HG03108 (cell line): ENCODE data around the gene MCF2.
A peak's percentile ranks its signal among the peaks of the same experiment; 100 is the strongest.
"Not testable (repeated sequence)": the region's sequence is repeated elsewhere in the genome, so short reads cannot be mapped to it uniquely, and the experiment has no call there.

Source experiments
- ATAC-seq: cut with Tn5 transposase; IDR thresholded peaks from one replicate; pipeline ENCODE4 v1.9.1; 2021; ENCODE audit warnings: moderate library complexity; ENCODE audit not compliant: unreplicated experiment

Gene MCF2

GRCh38 chrX:139708067-139708466, at the start of gene MCF2:
Gene MCF2 (minus strand): TSS chrX:139708167. CDS start chrX:139651744, 56,423 bp downstream.
- no peak for ATAC-seq

DNA sequence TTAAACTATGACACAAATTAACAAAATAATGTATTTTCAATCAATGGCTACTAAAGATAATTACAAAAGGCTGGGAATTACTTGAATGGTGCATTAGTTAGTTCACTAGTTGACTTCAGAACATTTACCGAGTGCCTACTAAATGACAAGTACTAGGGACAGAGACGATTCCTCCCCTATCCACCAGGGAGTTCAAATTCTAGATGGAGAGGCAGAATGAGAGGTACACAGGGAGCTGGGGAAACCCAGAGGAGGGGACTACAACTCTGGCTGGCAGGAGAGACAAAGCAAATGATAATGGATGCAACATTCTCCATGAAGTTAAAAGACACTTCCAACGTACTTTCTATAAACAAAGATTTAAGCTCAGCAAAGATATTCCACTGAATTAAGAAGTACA, 43.1 kb upstream of the MCF2 start:
- ATAC-seq, result no peak

- no peak for ATAC-seq
Measured at GRCh38 chrX:139750390-139750789, 42.4 kb upstream of the MCF2 start.

- peak; percentile 80 for ATAC-seq
Measured at GRCh38 chrX:139739138-139739537, 31.2 kb upstream of the MCF2 start.

GRCh38 chrX:139738581-139738980, 30.6 kb upstream of the MCF2 start:
- no peak for ATAC-seq

DNA sequence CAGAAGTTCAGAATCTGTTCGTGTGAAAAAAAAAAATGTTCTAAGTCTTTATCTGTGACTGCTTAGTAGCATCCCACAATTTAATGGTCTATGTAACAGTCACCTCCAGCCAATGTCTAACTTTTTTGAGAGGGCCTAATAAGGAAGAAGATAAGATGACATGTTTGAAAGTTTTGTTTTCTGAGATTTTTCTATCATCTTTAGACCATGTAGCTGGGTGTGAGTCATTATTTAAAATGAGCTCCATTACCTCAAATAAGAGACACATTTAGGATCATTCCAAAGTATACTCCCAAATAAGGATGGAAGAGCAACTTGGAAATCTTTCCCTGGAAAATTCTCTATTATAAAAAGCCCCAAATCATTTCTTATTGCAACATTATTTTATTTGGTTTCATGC, 28.2 kb upstream of the MCF2 start:
- ATAC-seq, result no peak

GRCh38 chrX:139734996-139735395, 27.0 kb upstream of the MCF2 start:
- no peak for ATAC-seq

GRCh38 chrX:139725720-139726119, 17.8 kb upstream of the MCF2 start:
- ATAC-seq, result peak; percentile 88

GRCh38 chrX:139724626-139725025, 16.7 kb upstream of the MCF2 start:
- ATAC-seq, result no peak

DNA sequence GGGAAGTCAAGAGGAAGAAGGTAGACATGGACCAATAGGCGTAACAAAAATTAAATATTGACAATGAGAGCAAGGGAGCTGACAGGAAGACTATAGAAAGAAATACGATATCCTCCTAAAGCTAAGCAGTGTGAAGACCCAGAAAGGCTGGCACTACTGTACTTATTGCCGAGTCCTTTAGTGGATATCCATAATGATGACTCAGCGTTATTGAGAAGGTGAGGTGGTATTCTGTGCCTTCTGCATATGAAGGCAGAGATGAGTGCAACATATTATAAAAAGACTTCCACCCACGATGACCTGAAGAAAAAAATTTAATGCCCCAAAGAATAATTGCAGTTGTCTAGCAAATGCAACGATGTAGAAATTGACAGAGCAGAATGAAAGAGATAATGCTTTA, 13.0 kb upstream of the MCF2 start:
- no peak for ATAC-seq

GRCh38 chrX:139720136-139720535, 12.2 kb upstream of the MCF2 start:
- no peak for ATAC-seq

- ATAC-seq, result no peak
Measured at GRCh38 chrX:139702658-139703057, 5.3 kb downstream of the MCF2 start.

DNA sequence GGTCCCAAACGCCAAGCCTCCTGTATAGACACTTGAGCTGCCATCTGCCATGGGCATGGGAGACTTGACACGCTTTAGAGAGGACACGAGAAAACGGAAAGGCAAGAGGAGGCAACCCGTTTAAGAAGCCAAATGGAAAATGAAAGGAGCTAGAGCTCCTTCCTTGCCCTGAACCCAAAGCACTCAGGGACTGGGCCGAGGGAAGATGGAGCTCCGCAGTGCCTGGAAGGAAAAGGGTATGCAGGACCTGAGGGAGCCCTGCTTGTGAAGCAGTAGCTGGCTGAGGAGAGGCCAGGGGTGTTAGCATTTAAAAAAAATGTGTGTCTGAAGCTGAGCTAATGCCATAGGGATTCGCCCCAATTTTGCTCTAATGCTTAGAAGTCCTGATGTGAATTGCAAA, 15.1 kb downstream of the MCF2 start:
- ATAC-seq, result no peak

DNA sequence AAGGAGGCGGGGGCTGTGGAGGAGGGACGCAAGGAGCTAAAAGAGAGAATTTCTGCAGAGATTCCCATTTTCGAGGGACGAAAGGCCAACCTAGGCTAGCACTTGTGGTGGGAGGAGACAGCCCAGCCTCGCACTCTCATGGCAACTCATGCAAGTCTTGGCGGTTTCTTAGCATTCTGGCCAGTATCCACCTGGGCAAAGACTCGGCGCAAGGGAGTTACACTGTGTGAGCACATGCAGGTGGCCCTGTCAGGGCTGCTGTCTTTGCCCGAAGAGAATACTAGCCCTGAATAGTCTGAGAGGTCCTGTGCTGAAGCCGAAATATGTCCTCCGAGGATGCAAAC, 15.5 kb downstream of the MCF2 start:
- no peak for ATAC-seq

DNA sequence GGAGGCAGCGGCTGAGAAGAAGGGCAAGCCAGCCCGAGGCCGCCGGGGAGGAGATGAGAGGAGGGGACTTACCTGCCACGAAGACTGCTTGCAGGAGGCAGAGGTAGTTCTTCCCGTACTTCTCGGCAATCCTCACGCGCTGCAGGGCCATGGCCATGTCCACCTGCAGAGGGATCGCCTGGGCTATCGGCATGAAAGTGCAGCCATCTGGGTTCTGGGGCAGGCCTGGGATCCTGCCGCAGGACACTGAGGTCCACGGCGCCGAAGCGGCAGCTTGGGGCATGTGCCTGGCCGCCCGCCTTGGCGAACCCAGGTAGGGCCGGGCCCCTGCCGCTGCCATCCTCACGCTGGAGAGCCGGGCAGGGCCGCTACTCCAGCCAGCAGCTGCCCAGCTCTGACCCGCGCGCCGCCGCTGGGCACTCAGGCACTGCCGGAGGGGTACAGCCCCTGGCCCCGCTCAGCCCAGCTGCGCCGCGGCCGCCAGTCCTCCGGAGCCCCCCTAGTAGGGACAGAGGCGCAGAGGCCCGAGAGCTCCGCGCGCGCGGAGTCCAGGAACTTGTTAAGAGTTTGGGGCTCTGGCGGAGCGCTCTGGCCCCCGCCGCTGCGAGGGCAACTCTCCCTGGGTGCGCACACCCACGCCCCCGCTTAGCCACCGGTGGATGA, 16.0 kb downstream of the MCF2 start:
- ATAC-seq, result no peak

- ATAC-seq, result no peak
Measured at GRCh38 chrX:139691493-139691842, 16.5 kb downstream of the MCF2 start.

GRCh38 chrX:139685175-139685574, 22.8 kb downstream of the MCF2 start:
- not testable (repeated sequence) for ATAC-seq

DNA sequence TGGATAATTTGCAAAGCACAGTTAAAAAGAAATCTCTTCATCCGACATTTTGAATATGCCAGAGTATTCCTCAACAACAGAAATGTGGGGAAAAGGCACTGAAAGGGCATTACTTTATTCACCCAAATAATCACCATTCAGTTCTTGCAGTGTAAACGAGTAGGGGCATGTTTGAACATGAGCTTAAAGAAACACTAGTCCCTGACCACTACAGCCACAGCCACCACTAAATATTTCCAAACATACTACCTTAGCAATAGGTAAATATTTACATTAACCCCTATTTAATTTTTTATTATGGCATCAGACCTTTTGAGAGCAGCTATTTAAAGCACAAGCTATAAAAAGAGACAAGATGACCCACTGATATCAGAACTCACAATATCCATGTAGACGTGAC, 27.6 kb downstream of the MCF2 start:
- ATAC-seq, result no peak

- no peak for ATAC-seq
Measured at GRCh38 chrX:139647597-139647996, 60.4 kb downstream of the MCF2 start.

GRCh38 chrX:139642241-139642927, 65.6 kb downstream of the MCF2 start:
- no peak for ATAC-seq

DNA sequence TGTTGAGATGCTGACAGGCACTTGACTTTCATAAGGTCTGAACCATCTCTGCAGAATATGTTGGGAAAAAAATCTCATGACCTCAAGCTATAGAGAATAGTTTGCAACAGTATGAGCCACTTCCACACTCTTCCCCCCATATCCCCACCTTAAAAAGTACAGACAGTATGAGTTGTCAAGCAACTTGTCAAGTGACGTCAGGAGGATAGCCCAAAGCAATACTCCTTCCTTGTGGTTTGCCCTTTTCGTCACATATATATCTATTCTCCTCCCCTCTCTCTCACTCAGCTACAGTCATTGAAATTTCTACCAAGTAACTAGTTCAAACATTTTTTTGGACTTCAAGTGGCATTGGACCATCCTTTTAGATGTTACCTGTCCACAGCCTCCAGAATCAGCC, 67.7 kb downstream of the MCF2 start:
- ATAC-seq, result no peak

- ATAC-seq, result no peak
Measured at GRCh38 chrX:139639253-139639652, 68.7 kb downstream of the MCF2 start.

DNA sequence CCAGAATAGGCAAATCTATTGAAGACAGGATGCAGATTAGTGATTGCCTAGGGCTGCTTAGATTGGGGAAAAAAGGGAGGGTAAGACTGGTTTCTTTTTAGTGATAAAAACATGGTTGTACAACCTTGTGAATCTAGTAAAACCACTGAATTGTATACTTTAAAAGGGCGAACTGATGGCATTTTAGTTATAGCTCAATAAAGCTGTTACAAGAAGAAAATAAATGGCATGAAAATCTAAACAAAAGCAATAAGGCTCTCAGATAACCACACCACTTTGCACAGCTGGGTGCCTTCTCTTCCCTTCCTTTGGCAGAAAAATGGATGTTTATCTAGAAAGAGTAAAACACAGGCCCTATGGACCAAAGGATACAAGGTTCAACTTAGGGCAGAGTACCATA, 107.9 kb downstream of the MCF2 start:
- ATAC-seq, result no peak
